ENCODE data around the gene F2.
"Not testable (repeated sequence)": the region's sequence is repeated elsewhere in the genome, so short reads cannot be mapped to it uniquely, and the experiment has no call there.

Gene F2

DNA sequence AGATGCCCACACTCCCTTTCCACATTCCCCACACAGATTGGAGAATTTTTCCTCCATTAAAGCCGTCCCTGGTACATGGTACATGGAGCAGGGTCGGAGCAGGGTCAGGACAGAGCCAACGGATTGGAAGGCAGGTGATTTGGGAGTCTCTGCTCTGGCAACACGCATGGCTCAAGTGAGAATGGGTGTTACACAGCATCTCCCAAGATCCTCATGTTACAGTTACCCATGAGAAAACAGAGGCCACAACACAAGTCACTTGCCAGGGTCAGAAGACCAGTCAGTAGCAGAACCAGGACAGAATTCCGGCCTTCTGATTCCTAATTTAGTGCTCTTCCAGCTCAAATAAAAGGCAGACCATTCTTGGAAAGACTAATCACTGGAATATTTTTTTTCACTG lies 7.7 kb upstream of the F2 start:
- H3K4me2 ChIP-seq (ENCODE audit: low read length, poor library complexity, severe bottlenecking), result no peak overlapping the region
- H3K18ac ChIP-seq (ENCODE audit: low read depth in 1 of 2, low read length in 2 of 2), result peak overlapping the region in 1 of 2 experiments; percentile 74
- H4K8ac ChIP-seq (ENCODE audit: low read length), result peak overlapping the region; percentile 1
- no peak overlapping the region for H2AFZ ChIP-seq (ENCODE audit: low read depth, low read length)
- H3K9ac ChIP-seq (ENCODE audit: low read length), result peak overlapping the region; percentile 80
- H2BK5ac ChIP-seq (ENCODE audit: low read depth, low read length, poor library complexity, severe bottlenecking), result no peak overlapping the region
- WGBS, result 89% methylated on average over 5 of the region's 5 CpGs
- DNase-seq, result no peak
- H3K4ac ChIP-seq (ENCODE audit: low read depth in 1 of 2, low read length in 2 of 2), result no peak overlapping the region
- peak overlapping the region in 1 of 2 experiments; percentile 64 for H2BK12ac ChIP-seq (ENCODE audit: low read length in 2 of 2)
- peaks cover 16 to 25% of the 10 kb centered on the region in 2 experiments for H3K36me3 ChIP-seq (ENCODE audit: control insufficient read depth in 1 of 2, insufficient read depth in 2 of 2, low read depth in 1 of 2, low read length in 2 of 2)
- H3K4me3 ChIP-seq (ENCODE audit: insufficient read depth in 1 of 2, low read depth in 1 of 2, low read length in 2 of 2), result no peak overlapping the region
- no peaks in the 10 kb centered on the region for H3K27me3 ChIP-seq (ENCODE audit: control insufficient read depth in 1 of 2, insufficient read depth in 1 of 2, low read length in 2 of 2)
- no peak overlapping the region for H3K27ac ChIP-seq (ENCODE audit: low read length, poor library complexity, severe bottlenecking)
- peak overlapping the region; percentile 81 for H2AK5ac ChIP-seq (ENCODE audit: low read length, severe bottlenecking)
- H3K14ac ChIP-seq (ENCODE audit: low read length in 2 of 2), result no peak overlapping the region
- no peak overlapping the region for H3K23ac ChIP-seq (ENCODE audit: low read length in 2 of 2)
- no peak overlapping the region for H2BK15ac ChIP-seq (ENCODE audit: low read depth, poor library complexity, severe bottlenecking)
- H3K9me3 ChIP-seq (ENCODE audit: control insufficient read depth, low read length), result no peaks in the 10 kb centered on the region
- H3K79me1 ChIP-seq (replicated peaks; ENCODE audit: low read length, poor library complexity, severe bottlenecking), result peaks cover 8% of the 10 kb centered on the region
- peak overlapping the region; percentile 74 for H4K91ac ChIP-seq (ENCODE audit: low read length)
- H2BK120ac ChIP-seq (ENCODE audit: low read depth, low read length), result no peak overlapping the region
- peaks cover 11% of the 10 kb centered on the region for H3K4me1 ChIP-seq (ENCODE audit: control insufficient read depth, insufficient read depth, low read depth, low read length)

DNA sequence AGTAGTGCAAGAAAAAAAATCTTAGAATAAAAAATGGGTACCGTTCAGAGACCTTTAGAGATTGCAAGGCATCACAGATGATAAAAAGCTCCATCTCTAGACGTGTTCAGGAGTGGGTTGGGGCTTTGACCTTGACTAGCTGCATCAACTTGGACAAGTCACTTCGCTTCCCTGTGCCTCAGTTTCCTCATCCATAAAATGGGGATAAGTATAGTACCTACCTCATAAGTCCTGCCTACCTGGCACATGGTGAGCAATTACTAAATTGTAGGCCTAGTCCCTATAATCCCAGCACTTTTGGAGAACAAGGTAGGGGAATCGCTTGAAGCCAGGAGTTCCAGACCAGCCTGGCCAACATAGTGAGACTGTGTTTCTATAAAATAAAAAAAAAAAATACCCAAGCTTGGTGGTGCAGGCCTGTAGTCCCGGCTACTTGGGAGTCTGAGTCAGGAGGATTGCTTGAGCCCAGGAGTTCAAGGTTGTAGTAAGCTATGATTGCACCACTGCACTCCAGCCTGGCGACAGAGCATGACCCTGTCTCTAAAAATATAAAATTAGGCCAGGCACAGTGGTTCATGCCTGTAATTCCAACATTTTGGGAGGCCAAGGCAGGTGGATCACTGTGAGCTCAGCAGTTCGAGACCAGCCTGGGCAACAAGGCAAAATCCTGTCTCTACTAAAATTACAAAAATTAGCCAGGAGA lies 6.0 kb upstream of the F2 start:
- no peak overlapping the region for H2BK12ac ChIP-seq (ENCODE audit: low read length in 2 of 2)
- H3K4me3 ChIP-seq (ENCODE audit: insufficient read depth in 1 of 2, low read depth in 1 of 2, low read length in 2 of 2), result no peak overlapping the region
- no peak overlapping the region for H3K14ac ChIP-seq (ENCODE audit: low read length in 2 of 2)
- no peak overlapping the region for H2AFZ ChIP-seq (ENCODE audit: low read depth, low read length)
- peak; percentile 14 for DNase-seq
- H3K4me2 ChIP-seq (ENCODE audit: low read length, poor library complexity, severe bottlenecking), result no peak overlapping the region
- H3K4me1 ChIP-seq (ENCODE audit: control insufficient read depth, insufficient read depth, low read depth, low read length), result peaks cover 12% of the 10 kb centered on the region
- no peaks in the 10 kb centered on the region for H3K9me3 ChIP-seq (ENCODE audit: control insufficient read depth, low read length)
- H3K23ac ChIP-seq (ENCODE audit: low read length in 2 of 2), result no peak overlapping the region
- H3K27me3 ChIP-seq (ENCODE audit: control insufficient read depth in 1 of 2, insufficient read depth in 1 of 2, low read length in 2 of 2), result no peaks in the 10 kb centered on the region
- no peak overlapping the region for H3K27ac ChIP-seq (ENCODE audit: low read length, poor library complexity, severe bottlenecking)
- peaks cover 2% of the 10 kb centered on the region for H3K79me1 ChIP-seq (replicated peaks; ENCODE audit: low read length, poor library complexity, severe bottlenecking)
- no peak overlapping the region for H4K8ac ChIP-seq (ENCODE audit: low read length)
- H2BK120ac ChIP-seq (ENCODE audit: low read depth, low read length), result no peak overlapping the region
- no peak overlapping the region for H3K9ac ChIP-seq (ENCODE audit: low read length)
- WGBS, result 92% methylated on average over 6 of the region's 7 CpGs
- no peak overlapping the region for H4K91ac ChIP-seq (ENCODE audit: low read length)
- peak overlapping the region; percentile 86 for H2BK15ac ChIP-seq (ENCODE audit: low read depth, poor library complexity, severe bottlenecking)
- H2AK5ac ChIP-seq (ENCODE audit: low read length, severe bottlenecking), result no peak overlapping the region
- no peak overlapping the region for H3K18ac ChIP-seq (ENCODE audit: low read depth in 1 of 2, low read length in 2 of 2)
- peaks cover 0 to 12% of the 10 kb centered on the region in 2 experiments for H3K36me3 ChIP-seq (ENCODE audit: control insufficient read depth in 1 of 2, insufficient read depth in 2 of 2, low read depth in 1 of 2, low read length in 2 of 2)
- no peak overlapping the region for H3K4ac ChIP-seq (ENCODE audit: low read depth in 1 of 2, low read length in 2 of 2)
- H2BK5ac ChIP-seq (ENCODE audit: low read depth, low read length, poor library complexity, severe bottlenecking), result no peak overlapping the region

DNA sequence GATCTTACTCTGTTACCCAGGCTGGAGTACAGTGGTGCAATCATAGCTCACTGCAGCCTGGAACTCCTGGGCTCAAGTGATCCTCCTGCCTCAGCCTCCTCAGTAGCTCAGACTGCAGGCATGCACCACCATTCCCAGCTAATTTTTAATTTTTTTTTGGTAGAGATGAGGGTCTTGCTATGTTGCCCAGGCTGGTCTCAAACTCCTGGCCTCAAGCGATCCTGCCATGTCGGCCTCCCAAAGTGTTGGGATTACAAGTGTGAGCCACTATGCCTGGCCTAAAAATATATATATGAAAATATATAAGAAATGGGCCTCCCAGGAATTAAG lies 1.2 kb upstream of the F2 start:
- not testable (repeated sequence) for H3K23ac ChIP-seq (ENCODE audit: low read length in 2 of 2); H3K14ac ChIP-seq (ENCODE audit: low read length in 2 of 2); H3K4ac ChIP-seq (ENCODE audit: low read depth in 1 of 2, low read length in 2 of 2); H4K8ac ChIP-seq (ENCODE audit: low read length); DNase-seq; H3K36me3 ChIP-seq (ENCODE audit: control insufficient read depth in 1 of 2, insufficient read depth in 2 of 2, low read depth in 1 of 2, low read length in 2 of 2); H3K4me2 ChIP-seq (ENCODE audit: low read length, poor library complexity, severe bottlenecking); H2BK15ac ChIP-seq (ENCODE audit: low read depth, poor library complexity, severe bottlenecking); H3K27ac ChIP-seq (ENCODE audit: low read length, poor library complexity, severe bottlenecking); H3K9me3 ChIP-seq (ENCODE audit: control insufficient read depth, low read length); H3K27me3 ChIP-seq (ENCODE audit: control insufficient read depth in 1 of 2, insufficient read depth in 1 of 2, low read length in 2 of 2); H4K91ac ChIP-seq (ENCODE audit: low read length); H2BK12ac ChIP-seq (ENCODE audit: low read length in 2 of 2); H3K4me3 ChIP-seq (ENCODE audit: insufficient read depth in 1 of 2, low read depth in 1 of 2, low read length in 2 of 2); H3K79me1 ChIP-seq (replicated peaks; ENCODE audit: low read length, poor library complexity, severe bottlenecking); H3K9ac ChIP-seq (ENCODE audit: low read length); H2AFZ ChIP-seq (ENCODE audit: low read depth, low read length); H2AK5ac ChIP-seq (ENCODE audit: low read length, severe bottlenecking); H3K18ac ChIP-seq (ENCODE audit: low read depth in 1 of 2, low read length in 2 of 2); H2BK5ac ChIP-seq (ENCODE audit: low read depth, low read length, poor library complexity, severe bottlenecking); H2BK120ac ChIP-seq (ENCODE audit: low read depth, low read length)
- 100% methylated on average over 2 of the region's 2 CpGs for WGBS
- peaks cover 19% of the 10 kb centered on the region for H3K4me1 ChIP-seq (ENCODE audit: control insufficient read depth, insufficient read depth, low read depth, low read length)

DNA sequence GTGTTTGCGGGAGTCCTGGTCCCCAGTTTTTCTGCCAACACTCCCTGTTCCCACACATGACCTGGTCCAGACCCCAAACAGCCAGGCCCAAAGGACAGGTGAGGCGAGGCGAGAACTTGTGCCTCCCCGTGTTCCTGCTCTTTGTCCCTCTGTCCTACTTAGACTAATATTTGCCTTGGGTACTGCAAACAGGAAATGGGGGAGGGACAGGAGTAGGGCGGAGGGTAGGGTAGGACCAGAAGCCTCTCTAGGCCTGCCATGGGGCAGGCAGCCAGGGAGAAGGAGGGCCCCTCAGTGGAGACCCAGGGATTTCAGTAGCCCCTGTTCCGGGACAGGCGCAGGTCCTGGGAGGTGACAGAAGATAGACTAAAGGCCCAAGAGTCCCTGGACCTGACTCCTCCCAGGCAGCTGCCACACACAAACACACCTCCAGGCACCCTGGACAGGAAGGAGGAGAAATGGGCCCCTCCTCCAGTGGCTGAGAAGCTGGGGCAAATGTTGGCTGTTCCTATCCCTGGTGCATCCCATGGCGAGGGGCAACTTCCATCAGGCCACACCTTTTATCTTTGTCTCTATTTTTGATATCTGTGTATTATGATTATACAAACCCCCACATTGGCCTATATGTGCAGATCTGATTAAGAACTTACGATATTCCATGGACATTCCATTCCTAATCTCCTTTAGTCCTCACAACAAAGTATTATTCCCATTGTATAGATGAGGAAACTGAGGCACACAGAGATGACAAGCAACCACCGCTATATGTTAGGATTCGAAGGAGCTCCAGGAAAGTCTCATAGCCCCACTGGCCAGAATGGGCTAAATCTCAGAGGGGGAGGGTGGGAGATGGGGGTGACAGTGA lies 626 bp upstream of the F2 start:
- 82% methylated on average over 5 of the region's 11 CpGs for WGBS
- H2BK5ac ChIP-seq (ENCODE audit: low read depth, low read length, poor library complexity, severe bottlenecking), result no peak overlapping the region

More for the DNA sequence above, 626 bp upstream of the F2 start:
- H3K4me2 ChIP-seq (ENCODE audit: low read length, poor library complexity, severe bottlenecking), result no peak overlapping the region
- H3K79me1 ChIP-seq (replicated peaks; ENCODE audit: low read length, poor library complexity, severe bottlenecking), result peaks cover 1% of the 10 kb centered on the region
- DNase-seq, result peak; percentile 12
- peak overlapping the region; percentile 44 for H4K91ac ChIP-seq (ENCODE audit: low read length)
- H3K9me3 ChIP-seq (ENCODE audit: control insufficient read depth, low read length), result no peaks in the 10 kb centered on the region
- no peak overlapping the region for H3K18ac ChIP-seq (ENCODE audit: low read depth in 1 of 2, low read length in 2 of 2)
- no peak overlapping the region for H3K14ac ChIP-seq (ENCODE audit: low read length in 2 of 2)
- H2BK120ac ChIP-seq (ENCODE audit: low read depth, low read length), result peak overlapping the region; percentile 42
- peak overlapping the region; percentile 81 for H4K8ac ChIP-seq (ENCODE audit: low read length)
- H3K9ac ChIP-seq (ENCODE audit: low read length), result no peak overlapping the region
- peak overlapping the region in 1 of 2 experiments; percentile 0 for H3K4ac ChIP-seq (ENCODE audit: low read depth in 1 of 2, low read length in 2 of 2)
- H2BK15ac ChIP-seq (ENCODE audit: low read depth, poor library complexity, severe bottlenecking), result no peak overlapping the region
- H3K23ac ChIP-seq (ENCODE audit: low read length in 2 of 2), result no peak overlapping the region
- no peaks in the 10 kb centered on the region for H3K27me3 ChIP-seq (ENCODE audit: control insufficient read depth in 1 of 2, insufficient read depth in 1 of 2, low read length in 2 of 2)
- H2BK12ac ChIP-seq (ENCODE audit: low read length in 2 of 2), result no peak overlapping the region
- peak overlapping the region; percentile 65 for H2AFZ ChIP-seq (ENCODE audit: low read depth, low read length)
- no peaks in the 10 kb centered on the region for H3K36me3 ChIP-seq (ENCODE audit: control insufficient read depth in 1 of 2, insufficient read depth in 2 of 2, low read depth in 1 of 2, low read length in 2 of 2)
- no peak overlapping the region for H3K4me3 ChIP-seq (ENCODE audit: insufficient read depth in 1 of 2, low read depth in 1 of 2, low read length in 2 of 2)
- H3K27ac ChIP-seq (ENCODE audit: low read length, poor library complexity, severe bottlenecking), result no peak overlapping the region
- H2AK5ac ChIP-seq (ENCODE audit: low read length, severe bottlenecking), result peak overlapping the region; percentile 18
- H3K4me1 ChIP-seq (ENCODE audit: control insufficient read depth, insufficient read depth, low read depth, low read length), result peaks cover 19% of the 10 kb centered on the region
